ENCODE results near the gene CREB5. TPM values are rescaled to one million over a fixed set of nuclear protein-coding genes. Genes with fewer than 3 reads are reported as not detected.

CREB5 gene
- polyA plus RNA-seq, 3 donors: 1.3 to 33.2 (median 26.7) TPM

DNA sequence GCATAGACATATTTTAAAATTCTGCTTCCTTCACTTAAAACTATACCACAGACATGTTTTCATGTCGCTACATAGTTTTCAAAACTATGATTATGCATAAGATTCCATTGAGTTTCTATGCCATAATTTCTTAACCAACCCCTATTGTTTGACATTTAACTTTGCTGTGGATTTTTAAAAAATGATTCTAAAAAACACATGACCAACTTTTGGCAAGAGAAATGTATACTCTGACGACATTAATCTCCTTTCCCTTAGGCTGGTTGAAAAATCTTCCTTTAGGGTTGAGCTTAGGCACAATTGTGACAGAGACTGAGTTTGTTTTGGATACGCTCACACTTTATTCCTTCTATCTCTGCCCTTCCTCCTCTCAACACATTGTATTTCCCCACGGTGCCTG, 14.9 kb downstream of the CREB5 start:
- WGBS, 3 donors: 63 to 77% (median 67%) methylated on average over 4 of the region's 4 CpGs
- no peak overlapping the region for H3K27ac ChIP-seq (ENCODE audit: low read depth, low read length)

GRCh38 chr7:28430616-28431015, 18.3 kb downstream of the CREB5 start:
- 86 to 98% (median 96%) methylated on average over 1 of the region's 1 CpG for WGBS, 3 donors
- H3K27ac ChIP-seq (ENCODE audit: low read depth, low read length): no peak overlapping the region

DNA sequence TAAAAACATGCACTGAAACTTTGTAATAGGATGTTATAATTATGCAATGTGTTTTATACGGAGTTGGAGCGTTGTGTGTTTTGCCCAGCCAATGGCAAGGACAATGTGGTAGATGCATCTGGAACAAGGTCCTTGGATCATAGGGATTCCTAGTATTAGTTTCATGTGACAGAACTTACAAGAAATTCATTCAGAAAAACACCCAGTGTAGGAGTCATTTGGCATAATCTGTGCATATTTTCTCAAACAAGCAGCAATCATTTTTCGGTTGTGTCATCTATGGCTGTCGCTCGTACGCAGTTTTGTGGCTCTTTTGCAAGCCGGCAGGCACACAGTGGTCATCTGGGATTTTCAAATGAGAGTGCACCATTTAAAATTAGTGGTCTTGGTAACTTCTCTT, 19.8 kb downstream of the CREB5 start:
- no peak overlapping the region for H3K27ac ChIP-seq (ENCODE audit: low read depth, low read length)
- WGBS, 3 donors: 55 to 84% (median 62%) methylated on average over 7 of the region's 7 CpGs

DNA sequence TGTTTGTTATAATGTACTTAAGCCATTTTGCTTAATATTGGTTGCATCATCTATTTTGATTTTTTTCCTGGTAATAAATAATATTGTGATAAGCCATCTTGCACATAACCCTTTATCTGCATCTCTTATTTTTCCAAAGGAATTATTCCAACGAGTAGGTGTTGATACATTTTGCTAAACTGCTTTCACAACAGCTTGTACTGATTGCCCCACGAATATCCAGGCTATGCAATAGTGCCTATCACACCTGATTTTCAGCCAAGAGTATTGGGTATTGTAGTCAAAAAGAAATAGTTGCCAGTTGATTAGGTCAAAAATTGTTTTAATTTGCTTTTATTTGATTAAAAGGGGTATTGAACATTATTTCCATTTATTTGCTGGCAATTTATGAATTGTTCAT, 20.7 kb downstream of the CREB5 start:
- no peak overlapping the region for H3K27ac ChIP-seq (ENCODE audit: low read depth, low read length)
- 26 to 39% (median 29%) methylated on average over 2 of the region's 2 CpGs for WGBS, 3 donors

GRCh38 chr7:28433699-28434219, 21.4 kb downstream of the CREB5 start:
- no peak overlapping the region for H3K27ac ChIP-seq (ENCODE audit: low read depth, low read length)
- WGBS, 3 donors: 24 to 49% (median 24%) methylated on average over 4 of the region's 4 CpGs

- H3K27ac ChIP-seq (ENCODE audit: low read depth, low read length): no peak overlapping the region
- WGBS, 3 donors: 27 to 63% (median 59%) methylated on average over 1 of the region's 1 CpG
Measured at GRCh38 chr7:28434510-28434909, 22.2 kb downstream of the CREB5 start.

- 70 to 85% (median 81%) methylated on average over 4 of the region's 4 CpGs for WGBS, 3 donors
- no peak overlapping the region for H3K27ac ChIP-seq (ENCODE audit: low read depth, low read length)
Measured at GRCh38 chr7:28435152-28435551, 22.8 kb downstream of the CREB5 start.

DNA sequence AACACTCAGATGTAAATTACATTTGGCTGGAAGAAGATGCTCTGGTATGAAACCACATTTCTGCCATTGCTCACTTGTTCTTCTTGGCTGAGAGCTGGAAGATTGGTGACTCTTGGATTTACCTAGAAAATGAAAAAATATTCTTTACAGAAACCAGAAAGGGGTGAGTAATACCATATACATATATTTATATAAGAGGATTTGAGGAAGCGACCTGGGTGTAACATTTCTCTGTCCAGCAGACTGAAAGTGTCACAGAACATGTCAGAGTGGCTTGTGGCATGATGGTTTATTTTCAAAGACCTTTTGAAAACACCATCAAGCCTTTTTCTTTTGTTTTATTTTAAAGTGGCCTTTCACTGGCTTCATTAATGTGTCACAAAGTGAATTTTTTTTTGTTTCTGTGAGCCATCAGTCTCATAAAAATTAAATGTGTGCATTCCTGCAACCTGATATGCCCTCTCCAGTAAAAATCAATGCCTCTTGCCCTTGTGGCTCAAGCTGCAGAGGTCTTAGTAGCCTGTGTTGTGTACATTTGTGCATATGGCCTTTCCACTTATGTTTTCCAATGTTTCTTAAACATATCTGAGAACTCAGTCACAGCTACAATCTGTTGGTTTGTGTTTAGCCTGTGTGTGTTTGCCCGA, 23.5 kb downstream of the CREB5 start:
- 85 to 93% (median 90%) methylated on average over 2 of the region's 2 CpGs for WGBS, 3 donors
- H3K27ac ChIP-seq (ENCODE audit: low read depth, low read length): no peak overlapping the region

- 48 to 89% (median 88%) methylated on average over 8 of the region's 8 CpGs for WGBS, 3 donors
- H3K27ac ChIP-seq (ENCODE audit: low read depth, low read length): no peak overlapping the region
Measured at GRCh38 chr7:28440055-28440601, 27.8 kb downstream of the CREB5 start.

DNA sequence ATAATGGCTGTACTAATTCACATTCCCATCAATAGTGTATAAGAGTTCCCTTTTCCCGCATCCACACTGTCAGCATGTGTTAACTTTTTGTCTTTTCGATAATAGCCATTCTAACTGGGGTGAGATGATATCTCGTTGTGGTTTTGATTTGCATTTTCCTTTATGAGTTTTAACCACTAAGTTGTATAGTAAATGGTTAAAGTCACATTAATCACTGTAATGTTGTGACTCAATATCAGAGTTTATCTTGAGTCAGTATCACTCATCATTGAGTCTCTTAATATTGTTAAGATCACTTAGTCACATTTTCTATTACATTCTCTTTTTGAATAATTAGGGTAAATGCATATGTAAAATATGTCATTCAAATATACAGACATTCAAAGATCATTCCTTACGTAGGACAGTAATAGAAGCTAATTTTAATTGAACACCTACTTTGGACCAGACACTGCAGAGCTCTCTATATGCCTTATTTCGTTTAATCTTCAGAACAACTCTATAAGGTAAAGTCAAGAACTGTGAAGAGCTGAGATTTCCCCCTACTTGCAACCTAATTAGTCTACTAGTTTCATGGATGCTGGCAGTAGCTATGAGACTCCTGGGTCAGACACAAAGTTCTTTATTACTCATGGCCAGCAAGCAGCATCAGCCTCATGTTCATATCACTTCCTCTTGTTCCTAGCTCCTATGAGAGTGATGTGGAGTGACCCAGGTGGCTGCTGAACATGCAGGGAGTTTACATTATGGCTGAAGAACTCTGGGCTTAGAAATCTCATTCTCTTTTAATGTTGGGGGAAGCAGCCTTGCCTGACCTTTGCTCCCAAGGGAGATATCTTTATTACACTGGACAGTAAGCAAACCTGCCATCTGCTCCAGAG, 30.5 kb downstream of the CREB5 start:
- no peak overlapping the region for H3K27ac ChIP-seq (ENCODE audit: low read depth, low read length)
- 83 to 92% (median 89%) methylated on average over 5 of the region's 5 CpGs for WGBS, 3 donors

DNA sequence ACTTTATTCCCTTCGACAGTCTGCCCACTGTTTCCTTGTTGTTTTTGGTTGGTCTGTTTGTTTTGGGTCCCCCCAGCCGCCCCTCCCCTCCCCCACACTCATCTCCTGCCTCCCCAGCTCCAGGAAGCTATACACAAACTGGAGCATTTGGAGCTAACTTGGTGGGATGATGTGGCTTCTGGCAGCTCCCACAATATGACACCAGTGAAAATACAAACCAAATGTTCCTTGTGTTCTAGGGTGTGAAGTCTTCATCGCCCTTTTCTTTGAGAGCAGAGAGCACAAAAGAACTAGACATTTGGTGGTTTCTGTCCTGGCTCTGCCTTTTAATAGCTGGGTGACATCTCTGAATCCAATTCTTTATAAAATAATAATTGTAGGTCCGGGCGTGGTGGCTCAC, 33.8 kb downstream of the CREB5 start:
- H3K27ac ChIP-seq (ENCODE audit: low read depth, low read length): no peak overlapping the region
- WGBS, 3 donors: 71 to 90% (median 78%) methylated on average over 5 of the region's 5 CpGs

DNA sequence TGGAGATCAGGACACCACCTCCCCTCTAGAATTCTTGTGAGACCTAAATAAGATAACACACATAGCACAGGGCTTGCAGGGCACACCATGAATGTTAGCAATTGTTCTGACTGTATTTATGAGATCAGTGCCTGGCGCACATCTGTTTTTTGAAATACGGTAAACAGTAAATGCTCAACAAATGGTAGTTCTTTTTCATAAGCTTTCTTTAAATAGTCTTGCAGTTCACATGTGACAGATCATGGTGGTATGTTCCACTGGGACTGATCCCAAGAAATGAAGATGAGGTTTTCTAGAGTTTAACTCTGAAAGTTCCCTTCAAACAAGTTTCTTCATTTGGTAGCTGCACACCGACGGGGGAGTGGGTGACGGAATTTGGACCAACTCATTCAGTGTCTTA, 34.8 kb downstream of the CREB5 start:
- no peak overlapping the region for H3K27ac ChIP-seq (ENCODE audit: low read depth, low read length)
- WGBS, 3 donors: 95 to 99% (median 96%) methylated on average over 5 of the region's 5 CpGs

DNA sequence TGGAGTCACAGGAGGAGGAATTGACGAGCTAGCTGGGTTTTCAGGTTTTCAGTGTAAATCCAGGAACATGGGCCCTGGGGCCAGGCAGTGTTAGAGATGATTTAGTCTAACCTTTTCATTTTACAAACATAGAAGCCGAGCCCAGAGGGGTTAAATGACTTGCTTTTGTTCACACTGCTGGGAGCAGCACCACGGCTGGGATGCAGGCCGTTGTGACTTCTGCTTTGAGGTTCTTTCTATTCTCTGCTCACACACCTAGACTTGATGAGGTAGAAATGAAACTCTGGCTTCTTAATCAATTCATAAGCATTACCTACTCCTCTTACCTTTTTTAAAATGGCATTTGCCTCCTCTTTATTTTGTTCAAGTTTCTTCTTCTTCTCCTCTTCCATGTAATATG, 36.4 kb downstream of the CREB5 start:
- WGBS, 3 donors: 71 to 86% (median 81%) methylated on average over 4 of the region's 4 CpGs
- no peak overlapping the region for H3K27ac ChIP-seq (ENCODE audit: low read depth, low read length)

DNA sequence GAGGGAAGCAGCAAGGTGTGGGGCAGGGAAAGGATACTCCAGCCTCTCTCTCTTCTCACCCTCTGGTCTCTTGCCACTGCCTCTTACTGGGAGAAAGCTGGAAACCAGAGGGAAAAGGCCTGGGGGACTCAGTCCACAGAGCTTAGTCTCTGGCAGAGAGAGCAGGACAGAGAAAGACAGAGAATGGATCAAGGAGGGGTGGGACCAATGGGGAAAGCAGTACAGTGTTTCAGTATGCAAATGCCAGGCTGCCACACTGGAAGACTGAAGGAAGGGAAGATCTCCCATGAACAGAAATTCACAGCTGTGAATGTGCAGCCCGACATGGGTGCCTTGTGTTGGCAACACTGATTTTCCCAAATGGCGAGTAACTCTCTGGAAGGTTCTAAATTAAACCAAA, 40.4 kb downstream of the CREB5 start:
- 68 to 95% (median 70%) methylated on average over 2 of the region's 2 CpGs for WGBS, 3 donors
- no peak overlapping the region for H3K27ac ChIP-seq (ENCODE audit: low read depth, low read length)

- no peak overlapping the region for H3K27ac ChIP-seq (ENCODE audit: low read depth, low read length)
- WGBS, 3 donors: 87 to 93% (median 90%) methylated on average over 5 of the region's 5 CpGs
Measured at GRCh38 chr7:28455486-28455885, 43.2 kb downstream of the CREB5 start.

DNA sequence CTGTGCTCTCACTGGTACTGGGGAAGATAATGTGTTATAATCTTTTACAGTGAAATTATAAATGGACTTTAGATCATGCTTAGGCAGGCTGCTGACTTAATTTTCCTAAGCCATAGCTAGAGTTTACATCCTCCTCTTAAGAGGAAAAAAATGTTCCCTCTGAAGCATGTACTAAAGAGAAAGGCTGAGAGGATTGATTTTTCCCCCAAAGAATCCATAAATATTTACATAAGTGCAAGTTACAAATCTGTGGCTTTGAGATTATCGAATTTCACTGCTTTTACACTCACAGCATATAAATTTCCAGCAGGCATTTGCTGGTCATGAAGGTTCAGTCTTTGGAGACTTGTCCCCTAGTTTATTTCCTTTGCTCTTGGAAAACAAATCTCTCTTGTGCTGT, 43.7 kb downstream of the CREB5 start:
- 22 to 62% (median 50%) methylated on average over 1 of the region's 1 CpG for WGBS, 3 donors
- H3K27ac ChIP-seq (ENCODE audit: low read depth, low read length): no peak overlapping the region

DNA sequence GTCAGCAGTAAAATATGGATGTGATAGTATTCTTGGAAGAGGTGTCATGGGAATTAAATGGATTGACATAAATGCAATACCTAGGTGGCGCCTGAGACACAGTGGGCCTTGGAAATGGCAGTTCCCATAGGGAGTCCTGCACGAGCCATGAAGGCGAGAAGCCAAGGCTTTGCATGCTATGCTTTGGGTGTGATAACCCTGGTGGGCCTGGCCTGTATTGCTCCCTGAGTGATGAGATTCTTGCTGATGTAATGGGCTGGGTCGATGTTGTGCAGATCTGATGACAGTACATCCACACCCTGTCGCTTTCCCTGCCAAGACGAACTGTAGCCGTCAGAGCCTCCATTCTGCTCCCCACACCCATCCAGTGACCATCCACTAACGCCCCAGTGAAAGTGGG, 46.4 kb downstream of the CREB5 start:
- H3K27ac ChIP-seq (ENCODE audit: low read depth, low read length): no peak overlapping the region
- 71 to 83% (median 83%) methylated on average over 8 of the region's 8 CpGs for WGBS, 3 donors

DNA sequence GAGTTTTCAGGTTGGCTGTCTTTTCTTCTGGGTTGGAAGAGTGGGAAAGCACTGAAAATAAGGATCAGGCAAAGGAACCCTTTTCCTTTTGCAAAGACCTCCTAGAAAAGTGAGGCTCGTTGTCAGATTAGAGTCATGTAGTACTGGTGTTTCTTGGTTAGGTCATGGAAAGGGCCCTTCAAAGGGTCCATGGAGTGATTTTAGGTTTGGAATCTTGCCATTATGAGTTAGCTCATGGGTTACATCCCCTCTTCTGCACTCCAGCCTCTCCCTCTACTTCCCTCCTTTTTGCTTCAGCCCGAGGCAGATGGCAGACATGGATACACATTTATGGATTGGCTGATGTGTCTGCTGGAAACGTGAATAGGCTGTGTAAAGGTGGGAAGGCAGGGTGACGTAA, 47.0 kb downstream of the CREB5 start:
- no peak overlapping the region for H3K27ac ChIP-seq (ENCODE audit: low read depth, low read length)
- 80 to 83% (median 80%) methylated on average over 4 of the region's 4 CpGs for WGBS, 3 donors

DNA sequence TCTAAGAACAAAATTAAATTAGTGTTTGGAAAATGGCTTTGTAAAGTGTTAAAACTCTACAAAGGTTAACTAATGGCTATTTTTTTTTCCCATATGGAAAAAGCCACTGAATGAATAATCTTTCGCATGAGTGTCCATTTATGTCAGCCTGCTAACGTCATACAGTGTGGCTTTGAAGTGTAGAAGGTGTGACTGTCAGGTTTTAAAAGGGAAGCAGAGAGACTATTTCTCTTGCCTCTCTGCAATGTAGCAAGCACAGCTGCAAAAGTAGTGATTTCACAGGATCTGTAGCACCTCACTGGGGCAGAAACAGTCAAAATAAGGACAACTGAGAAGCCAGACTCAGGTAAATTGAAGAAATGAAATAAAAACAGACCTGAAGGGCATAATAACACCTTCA, 53.4 kb downstream of the CREB5 start:
- 61 to 86% (median 86%) methylated on average over 2 of the region's 2 CpGs for WGBS, 3 donors
- no peak overlapping the region for H3K27ac ChIP-seq (ENCODE audit: low read depth, low read length)
